Spleen (tissue), 7 donors: ENCODE results near the gene PCDHGA10.
"Not testable (repeated sequence)": the region's sequence is repeated elsewhere in the genome, so short reads cannot be mapped to it uniquely, and the experiment has no call there.

Source experiments
- CTCF ChIP-seq, 11 experiments: fragments of 200-600 bp in 7 of 11; fragments of 450-650 bp in 4 of 11; sonication (generic) in 4 of 11; IDR thresholded peaks in 8 of 11; conservative IDR thresholded peaks in 3 of 11; 1 replicate in 7 of 11; 2 replicates in 4 of 11; pipeline versions ENCODE4 v1.4.0 to v1.8.0; 2016 to 2021; ENCODE audit warnings: antibody characterized with exemption in 11 of 11, inconsistent platforms in 4 of 11, mild to moderate bottlenecking in 1 of 11
- POLR2A ChIP-seq, 3 donors: fragments of 450-650 bp; IDR thresholded peaks; one replicate each; pipeline ENCODE4 v1.5.1; 2017; ENCODE audit warnings: antibody characterized with exemption in 3 of 3, mild to moderate bottlenecking in 1 of 3
- donor health status: DM: no; HTN: no; CAD: no; lungs with moderate emphysema.
- donor health status: DM: no; HTN: no; CAD: no.
- donor health status: DM: no; HTN: no; CAD: no.

GRCh38 chr5:141415275-141415618 is 2.5 kb downstream of the PCDHGA10 start:
- TF ChIP-seq CTCF (IDR thresholded peaks at IDR 0.05 in 8 of 11, conservative IDR thresholded peaks at IDR 0.05 in 3 of 11); POLR2A (IDR thresholded peaks at IDR 0.05): not testable (repeated sequence)
